NB4 (cell line): ENCODE measurements around the gene PLEKHB2.
"Not testable (repeated sequence)": the region's sequence is repeated elsewhere in the genome, so short reads cannot be mapped to it uniquely, and the experiment has no call there.

Source experiments
- DNase-seq: peaks from one replicate; pipeline ENCODE4 v3.0.0; 2010; ENCODE audit warnings: low read depth
- H3K4me3 ChIP-seq: one replicate; pipeline ENCODE4 v1.5.1; 2011; ENCODE audit warnings: mild to moderate bottlenecking, low read depth, low read length, moderate library complexity

Gene PLEKHB2

GRCh38 chr2:131193421-131193820, 88.3 kb downstream of the PLEKHB2 start:
- not testable (repeated sequence) for H3K4me3 ChIP-seq, DNase-seq

- not testable (repeated sequence) for DNase-seq, H3K4me3 ChIP-seq
These were observed 91.0 kb downstream of the PLEKHB2 start for GRCh38 chr2:131196186-131196585.
